ENCODE results near the gene TRIM62. TPM values are rescaled to one million over a fixed set of nuclear protein-coding genes. Genes with fewer than 3 reads are reported as not detected.
A peak's percentile ranks its signal among the peaks of the same experiment; 100 is the strongest.
"Not testable (repeated sequence)": the region's sequence is repeated elsewhere in the genome, so short reads cannot be mapped to it uniquely, and the experiment has no call there.

Gene TRIM62
- total RNA-seq, 3 donors from 2014 or later: 3.8 to 5.9 (median 4.5) TPM

DNA sequence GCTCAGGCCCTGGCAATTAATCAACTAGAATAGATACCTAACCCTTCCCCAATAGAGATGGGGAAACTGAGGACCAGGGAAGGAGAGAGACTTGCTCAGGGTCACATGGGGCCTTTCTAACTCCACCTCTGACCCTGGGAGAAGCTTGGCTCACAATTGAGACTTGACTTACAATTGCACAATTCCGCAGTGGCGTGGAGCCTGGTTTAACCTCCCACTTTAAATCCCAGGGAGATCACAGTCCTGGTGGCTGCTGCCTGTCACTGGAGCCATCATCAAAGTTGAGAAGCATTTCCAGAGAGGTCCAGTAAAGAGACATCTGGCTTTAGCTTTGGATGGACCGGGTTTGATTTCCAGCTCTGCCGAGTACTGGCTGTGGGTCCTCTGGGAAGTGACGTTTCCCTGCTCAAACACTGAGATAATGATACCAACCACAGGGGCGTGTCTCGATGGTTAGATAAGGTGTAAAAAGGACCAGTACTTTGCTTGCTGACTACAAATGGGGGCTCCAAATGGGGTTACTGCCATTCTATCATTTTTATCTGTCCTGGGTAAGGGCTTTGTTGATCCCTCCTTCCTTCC lies 39.3 kb downstream of the TRIM62 start:
- ATAC-seq: no peak
- H3K27me3 Mint-ChIP-seq (ENCODE audit: low read depth): no peaks in the 10 kb centered on the region
- peaks cover 10% of the 10 kb centered on the region for H3K36me3 Mint-ChIP-seq (ENCODE audit: insufficient read depth)
- no peak for DNase-seq
- H3K4me3 Mint-ChIP-seq: no peak overlapping the region
- H3K4me1 Mint-ChIP-seq (ENCODE audit: low read depth): peaks cover 6% of the 10 kb centered on the region
- H3K9me3 Mint-ChIP-seq: no peaks in the 10 kb centered on the region

DNA sequence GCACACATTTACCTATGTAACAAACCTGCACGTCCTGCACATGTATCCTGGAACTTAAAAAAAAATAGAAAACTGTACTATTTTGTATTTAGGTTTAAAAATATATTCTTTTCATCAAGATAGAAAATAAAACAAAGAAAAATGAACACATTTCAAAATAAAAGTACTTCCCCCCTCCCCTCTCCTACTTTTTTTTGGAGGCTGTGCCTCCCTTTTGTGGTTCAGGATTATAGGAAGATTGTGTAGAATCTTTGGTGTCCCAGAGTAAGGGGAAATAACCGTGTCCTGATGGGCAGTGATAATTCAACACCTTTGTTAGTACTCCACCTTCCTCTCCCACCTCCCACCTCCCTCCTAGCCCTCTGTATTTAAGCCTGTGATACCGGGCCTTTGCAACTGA lies 40.1 kb downstream of the TRIM62 start:
- ATAC-seq (no peak), DNase-seq (no peak)
- peaks cover 6% of the 10 kb centered on the region for H3K36me3 Mint-ChIP-seq (ENCODE audit: insufficient read depth)
- peaks cover 6% of the 10 kb centered on the region for H3K4me1 Mint-ChIP-seq (ENCODE audit: low read depth)
- H3K9me3 Mint-ChIP-seq: no peaks in the 10 kb centered on the region
- no peaks in the 10 kb centered on the region for H3K27me3 Mint-ChIP-seq (ENCODE audit: low read depth)
- no peak overlapping the region for H3K4me3 Mint-ChIP-seq

DNA sequence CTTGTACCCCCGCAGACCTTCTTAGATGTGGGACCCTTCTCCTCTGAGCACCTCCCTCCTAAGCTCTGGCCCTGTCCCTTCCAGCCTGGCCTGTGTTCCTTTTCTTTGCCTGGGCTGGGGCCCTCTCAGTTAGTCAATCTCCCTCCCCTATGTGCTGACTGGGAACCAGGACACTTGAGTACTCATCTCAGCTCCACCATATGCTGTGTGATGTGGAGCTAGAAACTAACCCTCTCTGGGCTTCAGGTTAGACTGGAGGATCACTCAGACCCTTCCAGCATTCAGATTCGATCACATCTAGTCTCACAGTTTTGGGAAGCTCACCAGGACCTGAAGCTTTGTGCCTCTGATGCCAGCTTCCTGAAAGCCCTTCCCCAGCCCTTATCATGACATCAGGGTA lies 40.6 kb downstream of the TRIM62 start:
- Mint-ChIP-seq H3K36me3 (ENCODE audit: insufficient read depth) (peaks cover 3% of the 10 kb centered on the region), H3K27me3 (ENCODE audit: low read depth) (no peaks in the 10 kb centered on the region), H3K4me3 (no peak overlapping the region), H3K9me3 (no peaks in the 10 kb centered on the region), H3K4me1 (ENCODE audit: low read depth) (peaks cover 6% of the 10 kb centered on the region)
- no peak for ATAC-seq
- no peak for DNase-seq

DNA sequence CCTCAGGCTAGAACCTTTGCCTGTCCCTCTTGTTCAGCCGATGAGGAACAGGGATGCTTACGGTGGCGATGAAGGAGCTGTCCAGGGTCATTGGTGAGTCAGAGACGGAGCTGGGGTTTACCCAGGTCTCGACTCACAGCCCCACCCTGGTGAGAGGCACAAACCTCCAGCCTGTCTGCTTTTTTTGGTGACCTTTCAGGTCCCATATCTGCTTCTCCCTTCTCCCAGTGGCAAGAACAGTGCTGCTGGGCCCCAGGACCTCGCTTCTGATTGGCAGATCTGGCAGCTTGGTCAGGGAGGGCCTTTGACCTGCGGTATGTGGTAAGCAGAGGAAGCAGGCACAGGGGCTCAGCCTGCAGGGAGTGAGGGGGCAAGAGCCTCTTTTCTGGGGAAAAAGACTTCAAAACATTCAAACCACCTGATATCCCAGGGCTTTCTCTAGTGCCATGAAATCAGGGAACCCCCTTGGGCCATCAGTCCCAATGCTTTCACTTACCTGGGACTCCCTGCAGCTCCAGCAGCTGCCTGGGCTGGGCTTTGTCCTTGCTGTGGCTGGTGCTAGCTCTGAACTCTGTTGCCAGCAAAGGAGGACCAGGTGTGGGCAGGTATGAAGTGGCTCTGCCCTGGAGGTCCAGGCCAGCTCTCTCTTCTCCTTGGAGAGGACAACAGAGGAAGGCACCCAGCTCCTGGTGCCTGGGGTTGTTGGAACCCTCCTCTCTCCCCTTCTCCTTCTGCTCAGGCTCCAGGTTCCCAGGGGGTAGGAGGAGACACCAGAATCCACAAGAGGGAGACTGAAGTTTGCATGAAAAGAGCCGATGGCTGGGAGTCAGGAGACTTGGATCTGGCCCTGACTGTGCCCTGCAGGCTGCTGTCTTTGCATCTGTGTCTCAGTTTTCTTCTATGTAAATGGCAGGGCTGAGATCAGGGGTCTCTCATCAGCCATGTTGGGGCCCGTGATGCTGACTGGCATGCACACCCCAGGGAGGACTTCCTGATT lies 41.4 kb downstream of the TRIM62 start:
- H3K4me3 Mint-ChIP-seq: no peak overlapping the region
- H3K9me3 Mint-ChIP-seq: no peaks in the 10 kb centered on the region
- H3K27me3 Mint-ChIP-seq (ENCODE audit: low read depth): no peaks in the 10 kb centered on the region
- peaks cover 3% of the 10 kb centered on the region for H3K36me3 Mint-ChIP-seq (ENCODE audit: insufficient read depth)
- DNase-seq: no peak
- H3K4me1 Mint-ChIP-seq (ENCODE audit: low read depth): peaks cover 6% of the 10 kb centered on the region
- ATAC-seq: no peak

DNA sequence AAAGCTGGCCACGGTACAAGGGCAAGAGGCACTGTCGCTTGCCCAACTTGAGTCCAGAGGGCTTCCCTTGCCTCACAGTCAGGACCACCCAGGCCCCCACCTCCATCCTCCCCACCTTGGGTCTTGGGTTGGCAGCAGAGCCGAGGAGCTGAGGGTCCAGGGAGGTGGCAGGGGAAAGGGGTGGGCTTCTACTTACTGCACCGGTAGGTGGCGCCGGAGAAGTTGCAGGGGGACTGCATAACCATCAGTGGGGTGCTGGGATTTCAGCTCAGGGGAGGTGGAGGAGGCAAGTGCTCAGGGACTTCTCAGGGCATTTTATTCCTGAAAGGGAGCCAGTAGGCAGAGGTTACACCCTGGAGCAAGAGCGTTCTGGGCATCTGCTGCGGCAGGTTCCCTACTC lies 44.0 kb downstream of the TRIM62 start:
- peak in 1 of 2 donors; percentile 43 for ATAC-seq
- DNase-seq: peak; percentile 24
- Mint-ChIP-seq H3K4me3 (no peak overlapping the region), H3K4me1 (ENCODE audit: low read depth) (peaks cover 6% of the 10 kb centered on the region), H3K36me3 (ENCODE audit: insufficient read depth) (no peaks in the 10 kb centered on the region), H3K9me3 (no peaks in the 10 kb centered on the region), H3K27me3 (ENCODE audit: low read depth) (no peaks in the 10 kb centered on the region)

DNA sequence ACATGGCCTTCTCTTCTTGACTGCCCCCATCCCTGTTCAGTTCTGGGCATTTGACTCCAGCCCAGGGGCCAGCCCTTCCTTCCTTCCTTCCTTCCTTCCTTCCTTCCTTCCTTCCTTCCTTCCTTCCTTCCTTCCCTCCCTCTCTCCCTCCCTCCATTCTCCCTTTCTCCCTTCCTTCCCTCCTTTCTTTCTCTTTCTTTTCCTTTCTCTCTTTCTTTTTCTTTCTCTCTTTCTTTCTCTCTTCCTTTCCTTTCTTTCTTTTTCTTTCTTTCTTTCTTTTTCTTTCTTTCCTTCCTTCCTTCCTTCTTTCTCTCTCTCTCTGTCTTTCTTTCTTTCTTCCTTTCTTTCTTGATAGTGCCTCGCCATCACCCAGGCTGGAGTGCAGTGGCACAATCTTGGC lies 45.8 kb downstream of the TRIM62 start:
- not testable (repeated sequence) for H3K36me3 Mint-ChIP-seq (ENCODE audit: insufficient read depth); H3K4me3 Mint-ChIP-seq; H3K27me3 Mint-ChIP-seq (ENCODE audit: low read depth); DNase-seq; H3K4me1 Mint-ChIP-seq (ENCODE audit: low read depth); H3K9me3 Mint-ChIP-seq; ATAC-seq

DNA sequence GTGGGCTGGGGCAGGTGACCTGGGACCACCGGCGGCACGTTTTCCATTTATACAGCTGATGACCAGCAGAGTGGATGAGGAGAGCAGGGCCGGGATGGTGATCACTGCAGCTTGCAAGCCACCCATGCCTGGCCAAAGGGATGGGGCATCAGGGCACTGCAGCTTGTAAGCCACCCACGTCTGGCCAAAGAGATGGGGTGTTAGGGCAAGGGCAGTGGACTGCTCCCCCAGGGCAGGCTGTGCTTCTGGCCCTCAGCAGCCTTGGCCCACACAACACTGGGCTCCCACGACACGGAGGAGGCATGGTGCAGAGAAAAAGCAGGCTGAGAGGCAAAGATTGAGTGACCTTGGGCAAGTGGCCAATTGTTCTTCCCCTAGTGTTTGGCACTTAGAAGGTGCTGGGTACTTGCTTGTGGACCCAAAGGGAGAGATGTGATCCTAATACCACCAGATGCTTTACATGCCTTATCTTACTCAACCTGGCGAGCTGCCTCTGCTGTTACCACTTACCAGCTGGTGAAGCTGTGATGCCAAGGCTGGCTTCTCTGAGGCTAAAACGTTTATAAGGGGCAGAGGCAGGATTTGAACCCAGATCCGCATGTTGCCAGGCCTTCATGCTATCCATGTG lies 48.3 kb downstream of the TRIM62 start:
- no peak for ATAC-seq
- no peaks in the 10 kb centered on the region for H3K27me3 Mint-ChIP-seq (ENCODE audit: low read depth)
- peaks cover 8% of the 10 kb centered on the region for H3K36me3 Mint-ChIP-seq (ENCODE audit: insufficient read depth)
- H3K4me1 Mint-ChIP-seq (ENCODE audit: low read depth): peaks cover 28% of the 10 kb centered on the region
- no peaks in the 10 kb centered on the region for H3K9me3 Mint-ChIP-seq
- no peak overlapping the region for H3K4me3 Mint-ChIP-seq
- DNase-seq: no peak

DNA sequence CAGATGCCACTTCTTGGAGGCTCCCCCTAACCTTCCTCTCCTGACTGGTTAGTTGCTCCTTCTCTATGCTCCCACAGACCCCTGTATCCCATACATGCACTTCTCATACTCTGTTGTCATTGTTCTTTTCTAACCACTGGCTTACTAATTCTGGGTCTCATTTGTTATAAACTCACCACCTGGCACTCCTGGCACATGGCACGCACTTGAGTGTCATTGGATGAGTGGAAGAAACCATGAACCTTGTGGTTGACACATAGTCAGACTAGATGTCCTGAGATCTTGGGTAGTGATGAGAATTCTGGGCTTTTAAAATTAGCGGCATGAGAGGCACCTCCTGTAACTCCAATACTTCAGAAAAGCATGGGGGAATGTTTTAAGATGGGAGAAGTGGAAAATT lies 49.3 kb downstream of the TRIM62 start:
- peaks cover 33% of the 10 kb centered on the region for H3K4me1 Mint-ChIP-seq (ENCODE audit: low read depth)
- DNase-seq (no peak), ATAC-seq (peak in 1 of 2 donors; percentile 36)
- peaks cover 8% of the 10 kb centered on the region for H3K36me3 Mint-ChIP-seq (ENCODE audit: insufficient read depth)
- no peaks in the 10 kb centered on the region for H3K27me3 Mint-ChIP-seq (ENCODE audit: low read depth)
- no peaks in the 10 kb centered on the region for H3K9me3 Mint-ChIP-seq
- H3K4me3 Mint-ChIP-seq: no peak overlapping the region

DNA sequence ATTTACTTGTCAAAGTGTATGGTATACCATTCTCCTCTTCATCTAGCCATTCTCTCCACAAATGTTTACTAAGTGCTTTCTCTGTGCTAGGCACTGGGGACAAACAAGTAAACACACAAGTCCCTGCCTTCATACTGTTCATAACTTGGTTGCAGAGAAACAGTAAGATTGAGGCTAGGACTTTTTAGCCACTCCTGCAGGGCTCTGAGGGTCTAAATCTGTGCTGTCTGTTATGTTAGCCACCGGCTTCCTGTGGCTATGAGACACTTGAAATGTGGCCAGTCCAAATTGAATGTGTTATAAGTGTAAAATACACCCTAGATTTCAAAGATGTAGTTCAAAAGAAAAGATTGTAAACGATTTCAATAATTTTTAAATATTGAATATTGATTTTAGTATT lies 50.7 kb downstream of the TRIM62 start:
- no peaks in the 10 kb centered on the region for H3K9me3 Mint-ChIP-seq
- no peaks in the 10 kb centered on the region for H3K27me3 Mint-ChIP-seq (ENCODE audit: low read depth)

DNA sequence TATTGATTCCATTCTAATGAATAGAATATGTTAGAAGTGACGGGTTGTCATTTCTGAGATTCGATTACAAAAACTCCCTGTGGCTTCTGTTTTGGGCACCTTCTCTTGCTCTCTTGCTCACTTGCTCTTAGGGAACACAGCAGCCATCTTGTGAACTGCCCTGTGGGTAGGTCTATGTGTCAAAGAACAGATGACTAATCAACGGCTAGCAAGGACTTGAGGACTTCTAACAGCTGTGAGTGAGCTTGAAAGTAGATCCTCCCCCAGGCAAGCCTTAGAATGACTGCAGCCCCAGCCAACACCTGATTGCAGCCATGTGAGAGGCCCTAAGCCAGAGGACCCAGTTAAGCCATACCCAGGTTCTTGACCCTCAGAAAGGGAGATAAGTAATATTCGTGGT lies 51.5 kb downstream of the TRIM62 start:
- DNase-seq (no peak), ATAC-seq (peak; percentile 9 to 16)
- no peaks in the 10 kb centered on the region for H3K9me3 Mint-ChIP-seq
- no peaks in the 10 kb centered on the region for H3K27me3 Mint-ChIP-seq (ENCODE audit: low read depth)
- peaks cover 51% of the 10 kb centered on the region for H3K4me1 Mint-ChIP-seq (ENCODE audit: low read depth)
- peaks cover 11% of the 10 kb centered on the region for H3K36me3 Mint-ChIP-seq (ENCODE audit: insufficient read depth)
- H3K4me3 Mint-ChIP-seq: peak overlapping the region; percentile 27

More for the DNA sequence above, 50.7 kb downstream of the TRIM62 start:
- no peak for DNase-seq
- H3K4me3 Mint-ChIP-seq: no peak overlapping the region
- H3K36me3 Mint-ChIP-seq (ENCODE audit: insufficient read depth): peaks cover 8% of the 10 kb centered on the region
- ATAC-seq: no peak
- peaks cover 42% of the 10 kb centered on the region for H3K4me1 Mint-ChIP-seq (ENCODE audit: low read depth)

DNA sequence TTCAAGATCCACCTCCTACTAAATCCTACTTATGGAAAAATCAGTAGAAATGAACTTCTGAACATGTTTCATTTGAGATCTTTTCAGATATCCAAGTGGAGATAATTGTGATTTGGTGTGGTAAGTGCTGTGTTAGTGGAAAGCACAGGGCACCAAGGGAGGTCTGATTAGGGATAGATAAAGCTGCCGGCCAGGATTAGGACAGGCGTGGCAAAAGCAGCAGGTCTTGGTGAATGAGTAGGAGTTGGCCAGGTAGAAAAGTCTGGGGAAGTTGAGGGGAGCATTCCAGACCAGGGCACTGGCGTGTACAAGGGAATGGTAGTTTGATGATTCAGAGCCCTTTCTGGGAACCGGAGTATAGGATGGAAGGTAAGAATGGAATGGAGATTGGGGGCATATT lies 53.1 kb downstream of the TRIM62 start:
- peaks cover 12% of the 10 kb centered on the region for H3K36me3 Mint-ChIP-seq (ENCODE audit: insufficient read depth)
- no peaks in the 10 kb centered on the region for H3K9me3 Mint-ChIP-seq
- peaks cover 51% of the 10 kb centered on the region for H3K4me1 Mint-ChIP-seq (ENCODE audit: low read depth)
- H3K4me3 Mint-ChIP-seq: peak overlapping the region; percentile 98
- ATAC-seq: no peak
- H3K27me3 Mint-ChIP-seq (ENCODE audit: low read depth): no peaks in the 10 kb centered on the region
- DNase-seq: no peak

DNA sequence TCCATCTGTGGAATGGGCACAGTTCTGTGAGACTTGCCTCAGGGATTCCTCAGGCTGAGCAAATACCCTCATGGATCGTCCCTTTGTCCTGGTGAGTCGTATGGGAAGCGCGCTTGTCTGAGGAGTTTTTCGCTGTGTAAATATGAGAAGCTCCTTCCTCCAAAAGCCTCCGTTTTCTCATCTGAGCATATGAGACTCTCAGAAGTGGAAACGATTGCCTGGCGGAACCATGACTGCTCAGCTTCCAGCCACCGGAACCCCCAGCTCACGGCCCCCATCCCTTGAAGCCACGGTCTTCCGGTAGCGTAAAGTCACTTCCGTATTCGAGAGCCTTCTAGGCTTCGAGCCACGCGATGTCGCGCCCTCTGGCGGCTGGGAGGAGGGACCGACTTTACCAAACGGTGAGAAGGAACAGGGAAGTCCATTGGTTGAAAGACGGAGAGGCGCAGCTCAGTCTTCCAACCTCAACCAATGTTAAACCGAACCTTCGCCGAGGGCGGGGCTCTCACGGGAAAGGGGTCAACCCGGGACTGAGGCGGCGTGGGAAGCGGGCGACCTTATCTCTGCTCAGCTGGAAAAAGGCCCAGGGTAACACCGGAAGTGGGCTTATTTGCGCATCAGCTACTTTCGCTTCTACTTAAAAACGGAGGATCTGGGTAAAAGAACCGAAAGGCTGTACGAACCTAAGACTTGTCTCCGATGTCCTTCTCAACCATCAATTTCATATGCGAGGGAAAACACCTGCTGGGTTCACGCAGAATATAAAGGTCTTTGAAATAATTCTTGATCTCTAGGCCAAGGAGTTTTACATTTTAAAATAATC lies 54.6 kb downstream of the TRIM62 start:
- H3K9me3 Mint-ChIP-seq: no peaks in the 10 kb centered on the region
- peaks cover 8% of the 10 kb centered on the region for H3K36me3 Mint-ChIP-seq (ENCODE audit: insufficient read depth)
- peak; percentile 95 to 97 for ATAC-seq
- H3K4me1 Mint-ChIP-seq (ENCODE audit: low read depth): peaks cover 46% of the 10 kb centered on the region
- peak; percentile 98 for DNase-seq
- no peaks in the 10 kb centered on the region for H3K27me3 Mint-ChIP-seq (ENCODE audit: low read depth)
- H3K4me3 Mint-ChIP-seq: peak overlapping the region; percentile 98

DNA sequence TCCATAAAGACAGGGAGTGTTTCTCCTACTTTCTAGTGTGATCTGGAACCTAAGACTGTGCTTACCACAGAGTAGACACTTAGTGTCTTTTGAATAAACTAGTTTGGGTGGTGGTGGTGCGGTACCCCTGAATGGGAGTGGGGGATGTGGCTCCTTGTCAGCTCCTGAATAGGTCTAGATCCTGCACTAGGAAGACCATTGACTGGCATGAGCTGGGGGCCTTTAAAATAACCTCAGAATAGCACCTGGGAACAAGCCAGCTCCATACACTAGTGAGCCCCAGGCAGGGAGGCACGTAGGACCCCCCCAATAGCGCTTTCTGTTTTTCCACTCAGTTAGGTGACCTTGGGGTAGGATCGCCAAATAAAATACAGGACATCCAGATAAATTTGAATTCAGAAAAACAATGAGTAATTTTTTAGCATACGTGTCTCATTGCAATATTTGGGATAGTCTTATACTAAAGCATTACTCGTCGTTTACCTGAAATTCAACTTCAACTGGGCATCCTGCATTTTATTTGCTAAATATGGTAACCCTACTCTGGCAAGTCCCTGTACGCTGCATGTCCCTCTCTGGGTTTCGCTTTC lies 55.3 kb downstream of the TRIM62 start:
- ATAC-seq (peak in 1 of 2 donors; percentile 10), DNase-seq (no peak)
- Mint-ChIP-seq H3K4me1 (ENCODE audit: low read depth) (peaks cover 46% of the 10 kb centered on the region), H3K4me3 (peak overlapping the region; percentile 98), H3K36me3 (ENCODE audit: insufficient read depth) (peaks cover 8% of the 10 kb centered on the region), H3K9me3 (no peaks in the 10 kb centered on the region), H3K27me3 (ENCODE audit: low read depth) (no peaks in the 10 kb centered on the region)

All from activated T-cell treated with anti-CD3 and anti-CD28 coated beads, Interleukin-2, amount 50 U/mL, for 4 hours (primary cell).